ENCODE results near the gene CYTH2.

Gene CYTH2

GRCh38 chr19:48511800-48512503 lies 42.8 kb downstream of the CYTH2 start, which contains the start of gene LMTK3:
Gene LMTK3 (minus strand): TSS chr19:48511835. CDS start chr19:48511576, 259 bp downstream.
- Mint-ChIP-seq H3K4me3 (peak within 1 kb of the TSS; percentile 80), H3K27ac (no peak within 1 kb of the TSS), H3K9me3 (no peaks in the 10 kb centered on the region), H3K27me3 (ENCODE audit: low read depth, poor library complexity) (peaks cover 40% of the 10 kb centered on the region), H3K36me3 (ENCODE audit: low read depth) (no peaks in the 10 kb centered on the region), H3K4me1 (peaks cover 33% of the 10 kb centered on the region)
- TF ChIP-seq CTCF (IDR thresholded peaks at IDR 0.05) = no peak
- peak; percentile 63 for DNase-seq

GRCh38 chr19:48512504-48513288 lies 43.5 kb downstream of the CYTH2 start:
- Mint-ChIP-seq H3K27me3 (ENCODE audit: low read depth, poor library complexity) (peaks cover 32% of the 10 kb centered on the region), H3K27ac (no peak overlapping the region), H3K4me1 (peaks cover 36% of the 10 kb centered on the region), H3K4me3 (no peak overlapping the region), H3K9me3 (no peaks in the 10 kb centered on the region), H3K36me3 (ENCODE audit: low read depth) (no peaks in the 10 kb centered on the region)
- no peak for DNase-seq
- no peak for TF ChIP-seq CTCF (IDR thresholded peaks at IDR 0.05)

- Mint-ChIP-seq H3K36me3 (ENCODE audit: low read depth) (no peaks in the 10 kb centered on the region), H3K4me1 (peaks cover 43% of the 10 kb centered on the region), H3K9me3 (no peaks in the 10 kb centered on the region), H3K27me3 (ENCODE audit: low read depth, poor library complexity) (peaks cover 28% of the 10 kb centered on the region), H3K27ac (no peak overlapping the region), H3K4me3 (no peak overlapping the region)
- TF ChIP-seq CTCF (IDR thresholded peaks at IDR 0.05) = no peak
- DNase-seq = peak; percentile 72
Measured at GRCh38 chr19:48513289-48514122, 44.3 kb downstream of the CYTH2 start.

GRCh38 chr19:48514123-48514458 lies 44.9 kb downstream of the CYTH2 start:
- H3K27ac Mint-ChIP-seq = no peak overlapping the region
- no peaks in the 10 kb centered on the region for H3K9me3 Mint-ChIP-seq
- peaks cover 24% of the 10 kb centered on the region for H3K27me3 Mint-ChIP-seq (ENCODE audit: low read depth, poor library complexity)
- H3K36me3 Mint-ChIP-seq (ENCODE audit: low read depth) = no peaks in the 10 kb centered on the region
- no peak for DNase-seq
- H3K4me1 Mint-ChIP-seq = peaks cover 46% of the 10 kb centered on the region
- TF ChIP-seq CTCF (IDR thresholded peaks at IDR 0.05) = no peak
- no peak overlapping the region for H3K4me3 Mint-ChIP-seq

- Mint-ChIP-seq H3K36me3 (ENCODE audit: low read depth) (no peaks in the 10 kb centered on the region), H3K27me3 (ENCODE audit: low read depth, poor library complexity) (peaks cover 4% of the 10 kb centered on the region), H3K4me3 (no peak overlapping the region), H3K9me3 (no peaks in the 10 kb centered on the region), H3K27ac (no peak overlapping the region), H3K4me1 (peaks cover 28% of the 10 kb centered on the region)
- DNase-seq = no peak
- TF ChIP-seq CTCF (IDR thresholded peaks at IDR 0.05) = no peak
Measured at GRCh38 chr19:48516536-48516935, 47.4 kb downstream of the CYTH2 start.
